Measurements from ENCODE around the gene HSPA1A.
"Not testable (repeated sequence)": the region's sequence is repeated elsewhere in the genome, so short reads cannot be mapped to it uniquely, and the experiment has no call there.

The HSPA1A gene

DNA sequence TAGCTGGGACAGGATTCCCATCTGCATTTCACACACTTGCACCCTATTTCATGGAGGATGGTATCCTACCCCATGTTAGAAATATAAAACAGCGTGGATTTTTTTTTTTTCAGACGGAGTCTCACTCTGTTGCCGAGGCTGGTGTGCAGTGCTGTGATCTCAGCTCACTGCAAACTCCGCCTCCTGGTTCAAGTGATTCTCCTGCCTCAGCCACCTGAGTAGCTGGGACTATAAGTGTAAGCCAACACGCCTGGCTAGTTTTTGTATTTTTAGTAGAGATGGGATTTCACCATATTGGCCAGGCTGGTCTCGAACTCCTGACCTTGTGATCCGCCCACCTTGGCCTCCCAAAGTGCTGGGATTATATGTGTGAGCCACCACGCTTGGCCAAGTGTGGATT is 42.4 kb downstream of the HSPA1A start:
- Histone ChIP-seq H3K36me3 (ENCODE audit: control insufficient read depth in 4 of 4, insufficient read depth in 4 of 4, low read length in 3 of 4) (peaks cover 9 to 39% (median 16%) of the 10 kb centered on the region in 4 experiments), H3K4me1 (ENCODE audit: control extremely low read depth in 1 of 4, control insufficient read depth in 4 of 4, insufficient read depth in 4 of 4, low read length in 3 of 4) (peaks cover 0 to 12% (median 9%) of the 10 kb centered on the region in 4 experiments)
- POLR2A ChIA-PET = interaction anchor here (0.9 kb wide), 1 partner anchor 21 kb away, joined by 3 read pairs; no protein-coding TSS in a partner anchor
- H3K9me3 ChIP-seq (ENCODE audit: control extremely low read depth in 1 of 5, control insufficient read depth in 4 of 5, insufficient read depth in 2 of 5, low read depth in 1 of 5, low read length in 4 of 5); DNase-seq; H3K27me3 ChIP-seq (replicated peaks in 2 of 5; ENCODE audit: control insufficient read depth in 4 of 5, insufficient read depth in 5 of 5, low read length in 4 of 5); H3K4me3 ChIP-seq (ENCODE audit: control insufficient read depth in 1 of 7, extremely low read depth in 1 of 7, insufficient read depth in 4 of 7, low read depth in 2 of 7, low read length in 6 of 7); H3K27ac ChIP-seq (ENCODE audit: insufficient read depth in 1 of 2, low read depth in 1 of 2, low read length in 2 of 2, poor library complexity in 1 of 2, severe bottlenecking in 2 of 2): not testable (repeated sequence)
- CTCF ChIA-PET = interaction anchor here (1.2 kb wide), 3 partner anchors 11 to 18 kb away, joined by 3 to 4 read pairs (median 4); no protein-coding TSS in a partner anchor
- 94% methylated on average over 8 of the region's 8 CpGs for WGBS (ENCODE audit: insufficient coverage)

DNA sequence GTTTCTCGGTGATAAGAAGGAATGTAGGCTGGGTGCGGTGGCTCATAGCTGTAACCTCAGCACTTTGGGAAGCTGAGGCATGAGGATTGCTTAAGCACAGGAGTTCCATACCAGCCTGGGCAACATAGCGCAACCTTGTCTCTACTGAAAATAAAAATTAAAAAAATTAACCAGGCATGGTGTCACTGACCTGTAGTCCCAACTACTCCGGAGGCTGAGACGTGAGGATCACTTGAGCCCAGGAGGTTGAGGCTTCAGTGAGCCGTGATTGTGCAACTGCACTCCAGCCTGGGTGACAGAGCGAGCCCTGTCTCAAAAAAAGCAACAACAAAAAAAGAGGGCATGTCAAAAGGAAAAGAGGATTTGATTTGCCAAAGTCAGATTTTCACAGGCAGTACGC is 43.4 kb downstream of the HSPA1A start:
- H3K27me3 ChIP-seq (replicated peaks in 2 of 5; ENCODE audit: control insufficient read depth in 4 of 5, insufficient read depth in 5 of 5, low read length in 4 of 5) = no peaks in the 10 kb centered on the region
- H3K9me3 ChIP-seq (ENCODE audit: control extremely low read depth in 1 of 5, control insufficient read depth in 4 of 5, insufficient read depth in 2 of 5, low read depth in 1 of 5, low read length in 4 of 5) = no peaks in the 10 kb centered on the region
- ChIA-PET POLR2A (no interaction called here), CTCF (interaction anchor here (0.7 to 1.2 kb wide), 2 partner anchors 17 to 243 kb away, joined by 3 to 5 read pairs; no protein-coding TSS in a partner anchor)
- DNase-seq = no peak
- H3K36me3 ChIP-seq (ENCODE audit: control insufficient read depth in 4 of 4, insufficient read depth in 4 of 4, low read length in 3 of 4) = peaks cover 9 to 39% (median 16%) of the 10 kb centered on the region in 4 experiments
- 99% methylated on average over 7 of the region's 8 CpGs for WGBS (ENCODE audit: insufficient coverage)
- H3K27ac ChIP-seq (ENCODE audit: insufficient read depth in 1 of 2, low read depth in 1 of 2, low read length in 2 of 2, poor library complexity in 1 of 2, severe bottlenecking in 2 of 2) = no peak overlapping the region
- no peak overlapping the region for H3K4me3 ChIP-seq (ENCODE audit: control insufficient read depth in 1 of 7, extremely low read depth in 1 of 7, insufficient read depth in 4 of 7, low read depth in 2 of 7, low read length in 6 of 7)
- peaks cover 0 to 19% (median 14%) of the 10 kb centered on the region in 4 experiments for H3K4me1 ChIP-seq (ENCODE audit: control extremely low read depth in 1 of 4, control insufficient read depth in 4 of 4, insufficient read depth in 4 of 4, low read length in 3 of 4)

DNA sequence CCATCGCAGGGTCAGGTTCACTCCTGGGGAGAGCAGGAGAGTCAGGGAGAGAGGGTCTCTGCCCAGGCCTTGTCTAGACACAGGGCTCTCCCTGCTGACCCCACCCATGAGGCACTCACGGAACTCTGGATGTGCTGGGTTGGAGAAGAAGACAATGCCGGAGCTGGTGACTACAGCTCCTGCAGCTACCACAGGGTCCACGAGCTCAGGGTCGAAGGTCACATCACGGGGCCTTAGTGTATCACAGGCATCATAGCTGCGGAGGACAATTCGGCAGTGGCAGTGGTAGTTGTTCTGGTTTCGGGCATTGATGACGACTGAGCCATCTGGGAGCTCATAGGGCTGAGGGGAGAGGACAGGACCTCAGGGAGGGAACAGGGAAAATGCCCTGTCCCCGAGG is 44.6 kb downstream of the HSPA1A start:
- H3K4me1 ChIP-seq (ENCODE audit: control extremely low read depth in 1 of 4, control insufficient read depth in 4 of 4, insufficient read depth in 4 of 4, low read length in 3 of 4) = peaks cover 0 to 25% (median 19%) of the 10 kb centered on the region in 4 experiments
- no peak overlapping the region for H3K4me3 ChIP-seq (ENCODE audit: control insufficient read depth in 1 of 7, extremely low read depth in 1 of 7, insufficient read depth in 4 of 7, low read depth in 2 of 7, low read length in 6 of 7)
- peaks cover 9 to 39% (median 16%) of the 10 kb centered on the region in 4 experiments for H3K36me3 ChIP-seq (ENCODE audit: control insufficient read depth in 4 of 4, insufficient read depth in 4 of 4, low read length in 3 of 4)
- no peak for DNase-seq
- H3K9me3 ChIP-seq (ENCODE audit: control extremely low read depth in 1 of 5, control insufficient read depth in 4 of 5, insufficient read depth in 2 of 5, low read depth in 1 of 5, low read length in 4 of 5) = no peaks in the 10 kb centered on the region
- ChIA-PET POLR2A (no interaction called here), CTCF (interaction anchor here (1.1 to 1.2 kb wide), 2 partner anchors 14 to 21 kb away, joined by 3 to 5 read pairs; no protein-coding TSS in a partner anchor)
- H3K27ac ChIP-seq (ENCODE audit: insufficient read depth in 1 of 2, low read depth in 1 of 2, low read length in 2 of 2, poor library complexity in 1 of 2, severe bottlenecking in 2 of 2) = no peak overlapping the region
- WGBS (ENCODE audit: insufficient coverage) = 96% methylated on average over 11 of the region's 11 CpGs
- H3K27me3 ChIP-seq (replicated peaks in 2 of 5; ENCODE audit: control insufficient read depth in 4 of 5, insufficient read depth in 5 of 5, low read length in 4 of 5) = no peaks in the 10 kb centered on the region

DNA sequence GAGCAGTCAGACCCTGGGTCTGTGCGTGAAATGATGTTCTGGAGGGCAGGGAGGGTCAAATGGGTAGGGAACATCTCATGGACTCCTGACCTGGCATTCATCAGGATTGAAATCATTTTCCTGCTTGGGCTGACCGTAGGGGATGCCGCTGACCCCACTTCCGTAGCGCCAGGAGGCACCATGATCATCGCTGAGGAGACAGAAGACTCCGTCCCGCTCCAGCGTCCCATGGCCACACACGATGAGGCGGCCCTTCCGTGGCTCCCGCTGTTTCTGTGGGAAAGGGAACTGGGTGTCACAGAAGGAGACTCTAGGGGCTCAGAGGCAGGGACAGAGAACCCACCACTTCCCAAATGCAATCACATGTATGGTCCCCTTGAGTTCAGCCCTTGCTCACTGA is 45.0 kb downstream of the HSPA1A start:
- Histone ChIP-seq H3K36me3 (ENCODE audit: control insufficient read depth in 4 of 4, insufficient read depth in 4 of 4, low read length in 3 of 4) (peaks cover 9 to 39% (median 16%) of the 10 kb centered on the region in 4 experiments), H3K27ac (ENCODE audit: insufficient read depth in 1 of 2, low read depth in 1 of 2, low read length in 2 of 2, poor library complexity in 1 of 2, severe bottlenecking in 2 of 2) (no peak overlapping the region), H3K27me3 (replicated peaks in 2 of 5; ENCODE audit: control insufficient read depth in 4 of 5, insufficient read depth in 5 of 5, low read length in 4 of 5) (no peaks in the 10 kb centered on the region), H3K4me1 (ENCODE audit: control extremely low read depth in 1 of 4, control insufficient read depth in 4 of 4, insufficient read depth in 4 of 4, low read length in 3 of 4) (peaks cover 0 to 29% (median 19%) of the 10 kb centered on the region in 4 experiments), H3K9me3 (ENCODE audit: control extremely low read depth in 1 of 5, control insufficient read depth in 4 of 5, insufficient read depth in 2 of 5, low read depth in 1 of 5, low read length in 4 of 5) (no peaks in the 10 kb centered on the region), H3K4me3 (ENCODE audit: control insufficient read depth in 1 of 7, extremely low read depth in 1 of 7, insufficient read depth in 4 of 7, low read depth in 2 of 7, low read length in 6 of 7) (no peak overlapping the region)
- DNase-seq = no peak
- WGBS (ENCODE audit: insufficient coverage) = over 99% methylated on average over 13 of the region's 13 CpGs
- ChIA-PET CTCF (interaction anchor here (1.1 to 1.2 kb wide), 2 partner anchors 15 to 22 kb away, joined by 3 to 5 read pairs; no protein-coding TSS in a partner anchor), POLR2A (no interaction called here)

DNA sequence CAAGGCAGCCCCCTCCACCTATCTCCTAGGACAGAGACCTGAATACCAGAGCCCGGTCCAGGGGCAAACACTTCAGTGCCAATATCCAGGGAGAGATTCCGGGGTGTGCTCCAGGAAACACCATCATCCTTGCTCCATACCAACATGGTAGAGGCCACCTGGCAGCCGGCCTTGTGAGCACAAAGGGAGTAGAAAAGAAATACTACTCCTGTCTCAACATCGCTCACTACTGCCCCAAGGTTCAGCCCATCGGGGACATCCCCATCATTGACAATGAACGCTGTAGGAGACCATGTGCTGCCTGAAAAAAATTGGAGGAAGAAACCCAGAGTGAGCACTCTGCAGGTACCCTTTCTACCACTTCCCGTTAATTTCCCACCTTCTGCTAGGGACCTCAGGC is 45.8 kb downstream of the HSPA1A start:
- 100% methylated on average over 4 of the region's 7 CpGs for WGBS (ENCODE audit: insufficient coverage)
- no peaks in the 10 kb centered on the region for H3K9me3 ChIP-seq (ENCODE audit: control extremely low read depth in 1 of 5, control insufficient read depth in 4 of 5, insufficient read depth in 2 of 5, low read depth in 1 of 5, low read length in 4 of 5)
- POLR2A ChIA-PET = no interaction called here
- H3K4me1 ChIP-seq (ENCODE audit: control extremely low read depth in 1 of 4, control insufficient read depth in 4 of 4, insufficient read depth in 4 of 4, low read length in 3 of 4) = peaks cover 0 to 29% (median 19%) of the 10 kb centered on the region in 4 experiments
- CTCF ChIA-PET = no interaction called here
- no peaks in the 10 kb centered on the region for H3K27me3 ChIP-seq (replicated peaks in 2 of 5; ENCODE audit: control insufficient read depth in 4 of 5, insufficient read depth in 5 of 5, low read length in 4 of 5)
- H3K4me3 ChIP-seq (ENCODE audit: control insufficient read depth in 1 of 7, extremely low read depth in 1 of 7, insufficient read depth in 4 of 7, low read depth in 2 of 7, low read length in 6 of 7) = no peak overlapping the region
- DNase-seq = no peak
- H3K27ac ChIP-seq (ENCODE audit: insufficient read depth in 1 of 2, low read depth in 1 of 2, low read length in 2 of 2, poor library complexity in 1 of 2, severe bottlenecking in 2 of 2) = no peak overlapping the region
- H3K36me3 ChIP-seq (ENCODE audit: control insufficient read depth in 4 of 4, insufficient read depth in 4 of 4, low read length in 3 of 4) = peaks cover 9 to 39% (median 16%) of the 10 kb centered on the region in 4 experiments

DNA sequence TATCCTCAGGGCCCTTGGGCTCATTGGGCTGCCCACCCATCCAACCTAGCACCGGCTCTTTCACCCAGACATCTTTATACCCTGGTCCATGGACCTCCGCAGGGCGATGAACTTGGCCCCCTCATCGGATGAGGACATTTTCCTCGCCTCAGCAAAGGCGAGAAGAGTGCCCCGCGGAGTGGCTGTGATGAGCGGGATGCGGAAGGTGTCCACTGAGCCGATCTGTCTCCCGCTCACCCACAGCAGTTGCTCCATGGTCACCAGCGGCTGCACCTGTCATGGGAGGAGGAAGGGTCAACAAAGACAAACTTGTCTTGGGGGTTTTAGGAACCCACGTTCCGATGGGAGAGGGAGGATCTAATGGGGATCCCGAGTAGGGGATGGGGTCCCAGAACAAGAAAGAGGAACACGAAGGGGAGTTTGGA is 46.6 kb downstream of the HSPA1A start:
- H3K4me1 ChIP-seq (ENCODE audit: control extremely low read depth in 1 of 4, control insufficient read depth in 4 of 4, insufficient read depth in 4 of 4, low read length in 3 of 4) = peaks cover 0 to 29% (median 19%) of the 10 kb centered on the region in 4 experiments
- ChIA-PET CTCF (interaction anchor here (0.9 to 4.0 kb wide), 2 partner anchors 14 to 23 kb away, joined by 3 to 14 read pairs; no protein-coding TSS in a partner anchor), POLR2A (interaction anchor here (1.0 to 2.2 kb wide), 3 partner anchors 9 to 26 kb away, joined by 3 to 18 read pairs (median 3); no protein-coding TSS in a partner anchor)
- 59% methylated on average over 15 of the region's 17 CpGs for WGBS (ENCODE audit: insufficient coverage)
- DNase-seq = no peak
- peak overlapping the region; percentile 69 to 96 (median 87) for H3K4me3 ChIP-seq (ENCODE audit: control insufficient read depth in 1 of 7, extremely low read depth in 1 of 7, insufficient read depth in 4 of 7, low read depth in 2 of 7, low read length in 6 of 7)
- no peaks in the 10 kb centered on the region for H3K27me3 ChIP-seq (replicated peaks in 2 of 5; ENCODE audit: control insufficient read depth in 4 of 5, insufficient read depth in 5 of 5, low read length in 4 of 5)
- H3K27ac ChIP-seq (ENCODE audit: insufficient read depth in 1 of 2, low read depth in 1 of 2, low read length in 2 of 2, poor library complexity in 1 of 2, severe bottlenecking in 2 of 2) = peak overlapping the region; percentile 50 to 86
- peaks cover 9 to 39% (median 16%) of the 10 kb centered on the region in 4 experiments for H3K36me3 ChIP-seq (ENCODE audit: control insufficient read depth in 4 of 4, insufficient read depth in 4 of 4, low read length in 3 of 4)
- H3K9me3 ChIP-seq (ENCODE audit: control extremely low read depth in 1 of 5, control insufficient read depth in 4 of 5, insufficient read depth in 2 of 5, low read depth in 1 of 5, low read length in 4 of 5) = no peaks in the 10 kb centered on the region
